H1 (cell line): ENCODE data around the gene FBXO21. TPM values are rescaled to one million over a fixed set of nuclear protein-coding genes. Genes with fewer than 3 reads are reported as not detected.

Experiments used
- ATF3 ChIP-seq: IDR thresholded peaks from 2 replicates; pipeline ENCODE4 v1.6.1; 2011; ENCODE audit warnings: low read depth, mild to moderate bottlenecking, low read length; ENCODE audit not compliant: insufficient read depth
- CTCF ChIP-seq, 3 experiments: IDR thresholded peaks; 1 replicate in 2 of 3; 2 replicates in 1 of 3; pipeline versions ENCODE4 v1.5.1 to v1.6.1; 2011; ENCODE audit warnings: low read length in 3 of 3, mild to moderate bottlenecking in 3 of 3, inconsistent platforms in 2 of 3, low read depth in 1 of 3, moderate library complexity in 1 of 3; ENCODE audit not compliant: insufficient read depth in 1 of 3; ENCODE audit errors: control extremely low read depth in 1 of 3
- EP300 ChIP-seq, 2 experiments: IDR thresholded peaks; 1 replicate in 1 of 2; 2 replicates in 1 of 2; pipeline ENCODE4 v1.6.1; 2011 to 2012; ENCODE audit warnings: low read depth in 2 of 2, low read length in 2 of 2, mild to moderate bottlenecking in 2 of 2, borderline replicate concordance in 1 of 2, inconsistent platforms in 1 of 2, moderate library complexity in 1 of 2
- GTF2F1 ChIP-seq: IDR thresholded peaks from 2 replicates; pipeline ENCODE4 v1.6.1; 2012; ENCODE audit warnings: low read depth, low read length, improper control_type of control experiment, borderline replicate concordance
- MAX ChIP-seq: IDR thresholded peaks from 2 replicates; pipeline ENCODE4 v1.6.1; 2012; ENCODE audit warnings: inconsistent platforms
- SIN3A ChIP-seq, 2 experiments: IDR thresholded peaks in 1 of 2; conservative IDR thresholded peaks in 1 of 2; 2 replicates each; pipeline ENCODE4 v1.6.1; 2011 to 2012; ENCODE audit warnings: low read length in 2 of 2, improper control_type of control experiment in 1 of 2, low read depth in 1 of 2, mild to moderate bottlenecking in 1 of 2
- SRF ChIP-seq: IDR thresholded peaks from 2 replicates; pipeline ENCODE4 v1.6.1; 2011; ENCODE audit warnings: mild to moderate bottlenecking, low read depth, low read length, moderate library complexity
- TCF12 ChIP-seq: IDR thresholded peaks from 2 replicates; pipeline ENCODE4 v1.6.1; 2011; ENCODE audit warnings: low read depth, mild to moderate bottlenecking, low read length
- USF2 ChIP-seq: IDR thresholded peaks from 2 replicates; pipeline ENCODE4 v1.6.1; 2011; ENCODE audit warnings: low read length, improper control_type of control experiment
- polyA plus RNA-seq, 7 experiments: library from polyadenylated mRNA; depleted of rRNA in 3 of 7; stranded (reverse) in 5 of 7; unstranded in 2 of 7; fragments of >200 nt in 5 of 7; fragments of 200-250 nt in 2 of 7; gene quantifications; 1 replicate in 5 of 7; 2 replicates in 1 of 7; 4 replicates in 1 of 7; pipeline versions ENCODE4 v1.2.1 to v1.2.3, GENCODE V29; 2011 to 2013; ENCODE audit warnings: missing spikeins in 2 of 7, mixed read lengths in 2 of 7
- total RNA-seq: library from RNA; stranded (reverse); fragmentation: NEBNext Ultra II Directional; extraction: Animal tissue kit (Norgen Biotek cat#: 25700); gene quantifications from 2 replicates; pipeline ENCODE4 v1.2.1, GENCODE V29; 2021

The FBXO21 gene
- total and polyA plus RNA-seq, 2 of the 8 experiments (the other 6 are each of a cell fraction or from before 2014, with no cell fraction given) = 57.0 to 80.6 TPM

- 0 out of 2 replicates have a peak, but pooled peaks have one; percentile 49 for TF ChIP-seq TCF12
- no peak for TF ChIP-seq CTCF (IDR thresholded peaks at IDR 0.05; ENCODE audit: control extremely low read depth in 1 of 3, insufficient read depth in 1 of 3, low read depth in 1 of 3, low read length in 3 of 3)
- peak in 1 of 2 experiments; percentile 94; a peak in 2 of 4 replicates for TF ChIP-seq SIN3A (conservative IDR thresholded peaks at IDR 0.05 in 1 of 2, IDR thresholded peaks at IDR 0.05 in 1 of 2; ENCODE audit: low read depth in 1 of 2, low read length in 2 of 2)
- TF ChIP-seq EP300 (IDR thresholded peaks at IDR 0.05; ENCODE audit: borderline replicate concordance in 1 of 2, low read depth in 2 of 2, low read length in 2 of 2) = no peak
- no peak for TF ChIP-seq USF2
- TF ChIP-seq GTF2F1 = no peak
- TF ChIP-seq ATF3 = no peak
- peak; percentile 66 for TF ChIP-seq MAX
- no peak for TF ChIP-seq SRF
Measured at GRCh38 chr12:117111821-117112595, 78.3 kb downstream of the FBXO21 start (continued).
